ENCODE measurements around the gene COX4I2.
"Not testable (repeated sequence)": the region's sequence is repeated elsewhere in the genome, so short reads cannot be mapped to it uniquely, and the experiment has no call there.

COX4I2 gene

DNA sequence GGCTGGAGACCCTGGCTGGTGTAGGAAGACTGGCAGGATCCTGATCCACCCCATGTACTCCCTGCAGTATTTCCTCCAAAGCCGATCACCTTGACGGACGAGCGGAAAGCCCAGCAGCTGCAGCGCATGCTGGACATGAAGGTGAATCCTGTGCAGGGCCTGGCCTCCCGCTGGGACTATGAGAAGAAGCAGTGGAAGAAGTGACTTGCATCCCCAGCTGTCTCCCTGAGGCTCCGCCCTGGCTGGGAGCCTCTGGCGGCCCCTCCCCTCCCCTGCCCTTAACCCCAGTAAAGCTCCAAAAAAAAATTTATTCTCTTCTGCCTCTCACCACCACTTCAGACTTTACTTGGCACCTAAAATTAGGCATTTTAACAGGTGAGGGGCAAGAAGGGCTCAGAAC is 7.0 kb downstream of the COX4I2 start:
- Histone ChIP-seq H3K36me3 (no peaks in the 10 kb centered on the region), H3K4me3 (ENCODE audit: low read depth, low read length) (no peak overlapping the region), H3K27ac (peak overlapping the region; percentile 59), H3K9me3 (ENCODE audit: severe bottlenecking) (no peaks in the 10 kb centered on the region), H3K27me3 (ENCODE audit: insufficient read depth, low read depth, severe bottlenecking) (no peaks in the 10 kb centered on the region)
- TF ChIP-seq CTCF (IDR thresholded peaks at IDR 0.05; ENCODE audit: low read depth, low read length), result no peak
- peak; percentile 90 for DNase-seq

DNA sequence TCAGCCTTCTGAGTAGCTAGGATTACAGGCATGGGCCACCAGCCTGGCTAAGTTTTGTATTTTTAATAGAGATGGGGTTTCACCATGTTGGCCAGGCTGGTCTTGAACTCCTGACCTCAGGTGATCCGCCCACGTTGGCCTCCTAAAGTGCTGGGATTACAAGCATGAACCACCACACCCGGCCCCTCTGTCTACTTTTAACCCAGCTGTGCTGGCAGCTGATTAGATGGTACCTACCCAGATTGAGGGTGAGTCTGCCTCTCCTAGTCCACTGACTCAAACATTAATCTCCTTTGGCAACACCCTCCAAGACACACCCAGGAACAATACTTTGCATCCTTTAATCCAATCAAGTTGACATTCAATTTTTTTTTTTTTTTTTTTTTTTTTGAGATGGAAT is 10.4 kb downstream of the COX4I2 start:
- H3K27me3 ChIP-seq (ENCODE audit: insufficient read depth, low read depth, severe bottlenecking); H3K27ac ChIP-seq; DNase-seq; H3K4me3 ChIP-seq (ENCODE audit: low read depth, low read length); H3K36me3 ChIP-seq; H3K9me3 ChIP-seq (ENCODE audit: severe bottlenecking): not testable (repeated sequence)

DNA sequence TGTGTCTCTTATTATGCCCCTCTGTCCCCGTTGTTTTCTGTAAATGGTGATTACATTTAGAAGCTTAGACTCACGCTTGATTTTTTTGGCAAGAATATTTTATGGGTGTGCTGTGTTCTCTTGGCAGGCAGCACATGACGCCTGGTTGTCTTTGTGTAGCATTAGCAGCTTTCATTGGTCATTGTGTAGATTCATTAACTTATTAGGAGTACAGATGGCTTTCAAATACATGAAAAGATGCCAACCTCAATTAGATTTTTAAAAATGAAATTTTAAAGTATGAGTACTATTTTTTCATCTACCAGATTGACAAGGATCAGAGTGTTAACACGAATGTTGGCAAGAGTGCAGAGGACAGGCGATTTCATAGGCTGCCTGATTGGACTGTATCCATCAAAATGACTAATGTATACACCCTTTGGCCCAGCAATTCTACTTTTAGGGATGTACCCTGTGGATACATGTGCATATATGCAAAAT is 15.2 kb downstream of the COX4I2 start:
- no peak for TF ChIP-seq CTCF (IDR thresholded peaks at IDR 0.05; ENCODE audit: low read depth, low read length)
- Histone ChIP-seq H3K9me3 (ENCODE audit: severe bottlenecking) (no peaks in the 10 kb centered on the region), H3K36me3 (no peaks in the 10 kb centered on the region), H3K27ac (no peak overlapping the region), H3K4me3 (ENCODE audit: low read depth, low read length) (no peak overlapping the region), H3K27me3 (ENCODE audit: insufficient read depth, low read depth, severe bottlenecking) (no peaks in the 10 kb centered on the region)
- no peak for DNase-seq

GRCh38 chr20:31653561-31653960 is 15.8 kb downstream of the COX4I2 start:
- H3K36me3 ChIP-seq, result no peaks in the 10 kb centered on the region
- no peak overlapping the region for H3K4me3 ChIP-seq (ENCODE audit: low read depth, low read length)
- no peak overlapping the region for H3K27ac ChIP-seq
- no peaks in the 10 kb centered on the region for H3K9me3 ChIP-seq (ENCODE audit: severe bottlenecking)
- no peak for DNase-seq
- no peak for TF ChIP-seq CTCF (IDR thresholded peaks at IDR 0.05; ENCODE audit: low read depth, low read length)
- H3K27me3 ChIP-seq (ENCODE audit: insufficient read depth, low read depth, severe bottlenecking), result no peaks in the 10 kb centered on the region

GRCh38 chr20:31654534-31654933 is 16.8 kb downstream of the COX4I2 start:
- no peaks in the 10 kb centered on the region for H3K36me3 ChIP-seq
- no peaks in the 10 kb centered on the region for H3K9me3 ChIP-seq (ENCODE audit: severe bottlenecking)
- H3K4me3 ChIP-seq (ENCODE audit: low read depth, low read length), result no peak overlapping the region
- no peaks in the 10 kb centered on the region for H3K27me3 ChIP-seq (ENCODE audit: insufficient read depth, low read depth, severe bottlenecking)
- no peak for DNase-seq
- H3K27ac ChIP-seq, result no peak overlapping the region
- TF ChIP-seq CTCF (IDR thresholded peaks at IDR 0.05; ENCODE audit: low read depth, low read length), result no peak

DNA sequence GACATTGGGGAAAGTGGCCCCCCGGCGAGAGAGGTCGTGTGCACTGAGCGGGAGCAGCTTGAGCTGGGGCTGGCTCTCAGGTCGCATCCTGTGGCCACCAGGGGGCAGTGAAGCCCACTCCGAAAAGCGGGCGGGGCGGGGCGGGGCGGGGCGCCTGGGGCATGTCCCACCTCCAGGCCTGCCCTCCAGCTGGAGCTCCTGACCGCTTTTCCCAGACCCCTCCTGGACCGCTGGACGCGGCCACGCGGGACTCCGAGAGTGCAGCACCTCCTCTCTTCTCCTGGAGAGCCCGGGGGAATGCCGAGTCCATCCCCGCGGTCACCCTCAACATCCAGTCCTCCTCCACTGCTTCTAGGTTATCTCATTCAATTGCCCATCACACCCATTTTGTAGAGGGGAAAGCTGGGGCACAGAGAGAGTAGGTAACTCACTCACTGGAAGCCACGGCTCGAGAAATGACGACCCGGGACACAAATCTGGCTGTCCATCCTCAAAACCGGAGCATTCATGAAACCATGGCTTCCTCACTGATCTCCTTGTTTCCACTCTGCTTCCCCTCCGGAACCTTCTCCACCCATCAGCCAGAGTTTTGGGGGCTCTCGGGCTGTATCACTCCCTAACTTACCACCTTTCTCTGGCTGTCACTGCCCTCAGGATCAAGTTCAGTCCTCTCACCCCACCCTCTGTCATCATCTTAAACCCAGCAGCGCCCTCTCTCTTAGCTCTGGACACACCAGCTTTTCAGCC is 24.1 kb downstream of the COX4I2 start:
- H3K27ac ChIP-seq, result peak overlapping the region; percentile 74
- peak overlapping the region; percentile 32 for H3K4me3 ChIP-seq (ENCODE audit: low read depth, low read length)
- H3K9me3 ChIP-seq (ENCODE audit: severe bottlenecking), result no peaks in the 10 kb centered on the region
- DNase-seq, result peak; percentile 77
- peaks cover 34% of the 10 kb centered on the region for H3K36me3 ChIP-seq
- no peaks in the 10 kb centered on the region for H3K27me3 ChIP-seq (ENCODE audit: insufficient read depth, low read depth, severe bottlenecking)
- TF ChIP-seq CTCF (IDR thresholded peaks at IDR 0.05; ENCODE audit: low read depth, low read length), result peak; percentile 79
